ENCODE measurements around the gene SDK1.

SDK1 gene

DNA sequence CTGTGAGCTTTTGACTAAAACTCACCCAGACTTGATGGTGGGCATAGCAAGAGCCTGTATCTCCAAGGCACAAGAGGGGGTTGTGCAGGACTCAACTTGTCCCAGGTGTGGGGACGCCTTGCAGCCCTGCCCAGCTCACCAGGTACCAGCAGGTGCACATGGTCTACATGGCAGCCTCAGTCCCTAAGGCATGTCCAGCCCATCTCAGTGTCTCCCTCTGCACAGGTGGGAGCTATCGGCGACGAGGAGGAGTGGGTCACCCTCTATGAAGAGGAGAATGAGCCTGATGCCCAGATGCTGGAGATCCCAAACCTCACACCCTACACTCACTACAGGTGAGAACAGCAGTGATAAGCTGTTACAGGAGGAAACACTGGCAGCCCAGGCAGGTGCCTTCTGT, 809.4 kb downstream of the SDK1 start:
- no peak overlapping the region for H3K4me3 ChIP-seq (ENCODE audit: low read depth, low read length)
- H3K9me3 ChIP-seq (ENCODE audit: control insufficient read depth, insufficient read depth, low read depth, low read length), result no peaks in the 10 kb centered on the region
- H3K36me3 ChIP-seq (ENCODE audit: control insufficient read depth in 2 of 2, insufficient read depth in 1 of 2, low read length in 2 of 2), result peaks cover 0 to 4% of the 10 kb centered on the region in 2 experiments; a peak in 1 of 3 replicates
- H3K4me1 ChIP-seq (ENCODE audit: control insufficient read depth, insufficient read depth, low read length), result no peaks in the 10 kb centered on the region
- H3K27ac ChIP-seq (ENCODE audit: extremely low read depth, low read depth, low read length), result no peak overlapping the region
- CTCF ChIA-PET, result no interaction called here
- POLR2A ChIA-PET, result no interaction called here
- TF ChIP-seq GLI4 (tag by site-specific recombination; IDR thresholded peaks at IDR 0.05), result no peak
- TF ChIP-seq ZNF2 (tag by site-specific recombination; IDR thresholded peaks at IDR 0.05), result no peak
- TF ChIP-seq ZFP3 (tag by site-specific recombination; IDR thresholded peaks at IDR 0.05; ENCODE audit: low read depth), result no peak
- no peak for TF ChIP-seq ZNF623 (tag by site-specific recombination; IDR thresholded peaks at IDR 0.05)
- no peak for TF ChIP-seq YY1 (tag by site-specific recombination; IDR thresholded peaks at IDR 0.05)
- no peak for TF ChIP-seq MEIS1 (CRISPR knock-in tag; IDR thresholded peaks at IDR 0.05; ENCODE audit: borderline replicate concordance)
- no peak for TF ChIP-seq ZFP41 (tag by site-specific recombination; IDR thresholded peaks at IDR 0.05; ENCODE audit: borderline replicate concordance)
- TF ChIP-seq, protein P1, sequence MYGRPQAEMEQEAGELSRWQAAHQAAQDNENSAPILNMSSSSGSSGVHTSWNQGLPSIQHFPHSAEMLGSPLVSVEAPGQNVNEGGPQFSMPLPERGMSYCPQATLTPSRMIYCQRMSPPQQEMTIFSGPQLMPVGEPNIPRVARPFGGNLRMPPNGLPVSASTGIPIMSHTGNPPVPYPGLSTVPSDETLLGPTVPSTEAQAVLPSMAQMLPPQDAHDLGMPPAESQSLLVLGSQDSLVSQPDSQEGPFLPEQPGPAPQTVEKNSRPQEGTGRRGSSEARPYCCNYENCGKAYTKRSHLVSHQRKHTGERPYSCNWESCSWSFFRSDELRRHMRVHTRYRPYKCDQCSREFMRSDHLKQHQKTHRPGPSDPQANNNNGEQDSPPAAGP (tag by site-specific recombination; IDR thresholded peaks at IDR 0.05), result no peak
- no peak for TF ChIP-seq ZNF654 (tag by site-specific recombination; IDR thresholded peaks at IDR 0.05; ENCODE audit: low read depth)
- TF ChIP-seq ZNF302 (tag by site-specific recombination; IDR thresholded peaks at IDR 0.05; ENCODE audit: low read depth), result no peak
- TF ChIP-seq ZNF837 (tag by site-specific recombination; IDR thresholded peaks at IDR 0.05), result no peak
- TF ChIP-seq ZNF473 (tag by site-specific recombination; IDR thresholded peaks at IDR 0.05), result no peak
- TF ChIP-seq, protein P2, sequence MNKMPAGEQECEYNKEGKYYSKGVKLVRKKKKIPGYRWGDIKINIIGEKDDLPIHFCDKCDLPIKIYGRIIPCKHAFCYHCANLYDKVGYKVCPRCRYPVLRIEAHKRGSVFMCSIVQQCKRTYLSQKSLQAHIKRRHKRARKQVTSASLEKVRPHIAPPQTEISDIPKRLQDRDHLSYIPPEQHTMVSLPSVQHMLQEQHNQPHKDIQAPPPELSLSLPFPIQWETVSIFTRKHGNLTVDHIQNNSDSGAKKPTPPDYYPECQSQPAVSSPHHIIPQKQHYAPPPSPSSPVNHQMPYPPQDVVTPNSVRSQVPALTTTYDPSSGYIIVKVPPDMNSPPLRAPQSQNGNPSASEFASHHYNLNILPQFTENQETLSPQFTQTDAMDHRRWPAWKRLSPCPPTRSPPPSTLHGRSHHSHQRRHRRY (tag by site-specific recombination; IDR thresholded peaks at IDR 0.05), result no peak
- no peak for TF ChIP-seq GLIS1 (tag by site-specific recombination; IDR thresholded peaks at IDR 0.05)
- TF ChIP-seq ZNF140 (tag by site-specific recombination; IDR thresholded peaks at IDR 0.05), result no peak
- no peak for TF ChIP-seq IKZF3 (tag by site-specific recombination; IDR thresholded peaks at IDR 0.05)
- TF ChIP-seq ZNF585B (tag by site-specific recombination; IDR thresholded peaks at IDR 0.05), result no peak
- TF ChIP-seq, protein P3, sequence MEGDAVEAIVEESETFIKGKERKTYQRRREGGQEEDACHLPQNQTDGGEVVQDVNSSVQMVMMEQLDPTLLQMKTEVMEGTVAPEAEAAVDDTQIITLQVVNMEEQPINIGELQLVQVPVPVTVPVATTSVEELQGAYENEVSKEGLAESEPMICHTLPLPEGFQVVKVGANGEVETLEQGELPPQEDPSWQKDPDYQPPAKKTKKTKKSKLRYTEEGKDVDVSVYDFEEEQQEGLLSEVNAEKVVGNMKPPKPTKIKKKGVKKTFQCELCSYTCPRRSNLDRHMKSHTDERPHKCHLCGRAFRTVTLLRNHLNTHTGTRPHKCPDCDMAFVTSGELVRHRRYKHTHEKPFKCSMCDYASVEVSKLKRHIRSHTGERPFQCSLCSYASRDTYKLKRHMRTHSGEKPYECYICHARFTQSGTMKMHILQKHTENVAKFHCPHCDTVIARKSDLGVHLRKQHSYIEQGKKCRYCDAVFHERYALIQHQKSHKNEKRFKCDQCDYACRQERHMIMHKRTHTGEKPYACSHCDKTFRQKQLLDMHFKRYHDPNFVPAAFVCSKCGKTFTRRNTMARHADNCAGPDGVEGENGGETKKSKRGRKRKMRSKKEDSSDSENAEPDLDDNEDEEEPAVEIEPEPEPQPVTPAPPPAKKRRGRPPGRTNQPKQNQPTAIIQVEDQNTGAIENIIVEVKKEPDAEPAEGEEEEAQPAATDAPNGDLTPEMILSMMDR (tag by site-specific recombination; IDR thresholded peaks at IDR 0.05), result no peak
- TF ChIP-seq, protein P4, sequence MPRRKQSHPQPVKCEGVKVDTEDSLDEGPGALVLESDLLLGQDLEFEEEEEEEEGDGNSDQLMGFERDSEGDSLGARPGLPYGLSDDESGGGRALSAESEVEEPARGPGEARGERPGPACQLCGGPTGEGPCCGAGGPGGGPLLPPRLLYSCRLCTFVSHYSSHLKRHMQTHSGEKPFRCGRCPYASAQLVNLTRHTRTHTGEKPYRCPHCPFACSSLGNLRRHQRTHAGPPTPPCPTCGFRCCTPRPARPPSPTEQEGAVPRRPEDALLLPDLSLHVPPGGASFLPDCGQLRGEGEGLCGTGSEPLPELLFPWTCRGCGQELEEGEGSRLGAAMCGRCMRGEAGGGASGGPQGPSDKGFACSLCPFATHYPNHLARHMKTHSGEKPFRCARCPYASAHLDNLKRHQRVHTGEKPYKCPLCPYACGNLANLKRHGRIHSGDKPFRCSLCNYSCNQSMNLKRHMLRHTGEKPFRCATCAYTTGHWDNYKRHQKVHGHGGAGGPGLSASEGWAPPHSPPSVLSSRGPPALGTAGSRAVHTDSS (tag by site-specific recombination; IDR thresholded peaks at IDR 0.05), result no peak

DNA sequence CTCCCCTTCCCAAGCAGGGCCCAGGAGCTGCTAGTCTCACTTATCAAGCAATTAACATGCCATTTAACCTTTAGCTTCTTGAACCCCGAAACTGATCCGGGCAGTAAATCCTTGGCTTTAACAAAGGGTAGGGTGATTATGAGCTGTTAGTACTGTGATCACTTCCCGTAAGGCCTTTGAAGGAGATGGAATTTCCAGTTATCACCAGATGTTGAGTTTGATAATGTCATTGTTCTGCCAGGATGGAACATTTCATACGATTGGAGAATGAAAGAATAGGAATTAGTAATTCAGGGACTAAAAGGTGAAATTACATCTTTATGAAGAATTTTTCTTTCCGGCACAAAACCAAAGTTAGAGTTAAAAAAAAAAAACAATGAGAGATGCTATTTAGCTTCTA, 810.1 kb downstream of the SDK1 start:
- POLR2A ChIA-PET, result no interaction called here
- no peak overlapping the region for H3K27ac ChIP-seq (ENCODE audit: extremely low read depth, low read depth, low read length)
- H3K4me3 ChIP-seq (ENCODE audit: low read depth, low read length), result no peak overlapping the region
- peaks cover 0 to 4% of the 10 kb centered on the region in 2 experiments; a peak in 1 of 3 replicates for H3K36me3 ChIP-seq (ENCODE audit: control insufficient read depth in 2 of 2, insufficient read depth in 1 of 2, low read length in 2 of 2)
- no peaks in the 10 kb centered on the region for H3K9me3 ChIP-seq (ENCODE audit: control insufficient read depth, insufficient read depth, low read depth, low read length)
- CTCF ChIA-PET, result interaction anchor here (0.6 kb wide), 1 partner anchor 1883 kb away, joined by 3 read pairs; no protein-coding TSS in a partner anchor
- H3K4me1 ChIP-seq (ENCODE audit: control insufficient read depth, insufficient read depth, low read length), result no peaks in the 10 kb centered on the region
- no peak for TF ChIP-seq ZNF555 (tag by site-specific recombination; conservative IDR thresholded peaks at IDR 0.05)
- no peak for TF ChIP-seq ZNF184 (tag by site-specific recombination; IDR thresholded peaks at IDR 0.05)
- TF ChIP-seq ZNF202 (tag by site-specific recombination; IDR thresholded peaks at IDR 0.05; ENCODE audit: borderline replicate concordance), result no peak
- TF ChIP-seq YY2 (tag by site-specific recombination; IDR thresholded peaks at IDR 0.05), result no peak
- TF ChIP-seq ZNF747 (tag by site-specific recombination; IDR thresholded peaks at IDR 0.05), result no peak
- TF ChIP-seq ZNF19 (tag by site-specific recombination; IDR thresholded peaks at IDR 0.05; ENCODE audit: low read depth), result no peak
- no peak for TF ChIP-seq SALL2 (tag by site-specific recombination; IDR thresholded peaks at IDR 0.05; ENCODE audit: borderline replicate concordance)
- TF ChIP-seq, protein P5, sequence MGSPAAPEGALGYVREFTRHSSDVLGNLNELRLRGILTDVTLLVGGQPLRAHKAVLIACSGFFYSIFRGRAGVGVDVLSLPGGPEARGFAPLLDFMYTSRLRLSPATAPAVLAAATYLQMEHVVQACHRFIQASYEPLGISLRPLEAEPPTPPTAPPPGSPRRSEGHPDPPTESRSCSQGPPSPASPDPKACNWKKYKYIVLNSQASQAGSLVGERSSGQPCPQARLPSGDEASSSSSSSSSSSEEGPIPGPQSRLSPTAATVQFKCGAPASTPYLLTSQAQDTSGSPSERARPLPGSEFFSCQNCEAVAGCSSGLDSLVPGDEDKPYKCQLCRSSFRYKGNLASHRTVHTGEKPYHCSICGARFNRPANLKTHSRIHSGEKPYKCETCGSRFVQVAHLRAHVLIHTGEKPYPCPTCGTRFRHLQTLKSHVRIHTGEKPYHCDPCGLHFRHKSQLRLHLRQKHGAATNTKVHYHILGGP (tag by site-specific recombination; IDR thresholded peaks at IDR 0.05), result no peak
- no peak for TF ChIP-seq ZNF626 (tag by site-specific recombination; IDR thresholded peaks at IDR 0.05)
- TF ChIP-seq ZNF621 (tag by site-specific recombination; IDR thresholded peaks at IDR 0.05), result no peak
- no peak for TF ChIP-seq ZNF211 (tag by site-specific recombination; IDR thresholded peaks at IDR 0.05; ENCODE audit: low read depth)
- no peak for TF ChIP-seq ZNF776 (tag by site-specific recombination; IDR thresholded peaks at IDR 0.05; ENCODE audit: borderline replicate concordance)
- no peak for TF ChIP-seq ZBTB8A (tag by site-specific recombination; IDR thresholded peaks at IDR 0.05)

All from HEK293 (cell line).